ENCODE results near the gene C11orf86. TPM values are rescaled to one million over a fixed set of nuclear protein-coding genes. Genes with fewer than 3 reads are reported as not detected.
"Not testable (repeated sequence)": the region's sequence is repeated elsewhere in the genome, so short reads cannot be mapped to it uniquely, and the experiment has no call there.

The C11orf86 gene
- polyA plus RNA-seq, 3 donors from 2014 or later: not detected

- peaks cover 7% of the 10 kb centered on the region in 2 donors for H3K4me1 Mint-ChIP-seq
- no peak for DNase-seq
- no peaks in the 10 kb centered on the region for H3K36me3 Mint-ChIP-seq
- H3K9me3 Mint-ChIP-seq: no peaks in the 10 kb centered on the region
- no peak overlapping the region for H3K4me3 Mint-ChIP-seq
- peaks cover 4 to 9% (median 6%) of the 10 kb centered on the region in 3 donors for H3K27me3 Mint-ChIP-seq (ENCODE audit: low read depth in 3 of 3)
- H3K27ac Mint-ChIP-seq: no peak overlapping the region
Observed at GRCh38 chr11:66987924-66988637, 13.0 kb downstream of the C11orf86 start.

GRCh38 chr11:66988741-66989140 is 13.6 kb downstream of the C11orf86 start:
- H3K9me3 Mint-ChIP-seq, H3K4me1 Mint-ChIP-seq, H3K4me3 Mint-ChIP-seq, DNase-seq, H3K27ac Mint-ChIP-seq, H3K36me3 Mint-ChIP-seq: not testable (repeated sequence)
- peaks cover 0 to 11% (median 6%) of the 10 kb centered on the region in 3 donors for H3K27me3 Mint-ChIP-seq (ENCODE audit: low read depth in 3 of 3)

DNA sequence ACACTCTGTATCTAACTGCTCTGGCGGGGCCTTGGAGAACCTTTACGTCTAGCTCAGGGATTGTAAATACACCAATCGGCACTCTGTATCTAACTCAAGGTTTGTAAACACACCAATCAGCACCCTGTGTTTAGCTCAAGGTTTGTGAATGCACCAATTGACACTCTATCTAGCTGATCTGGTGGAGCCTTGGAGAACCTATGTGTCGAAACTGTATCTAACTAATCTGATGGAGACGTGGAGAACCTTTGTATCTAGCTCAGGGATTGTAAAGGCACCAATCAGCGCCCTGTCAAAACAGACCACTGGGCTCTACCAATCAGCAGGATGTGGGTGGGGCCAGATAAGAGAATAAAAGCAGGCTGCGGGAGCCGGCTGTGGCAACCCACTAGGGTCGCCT is 14.3 kb downstream of the C11orf86 start:
- DNase-seq, H3K4me1 Mint-ChIP-seq: not testable (repeated sequence)
- H3K27me3 Mint-ChIP-seq (ENCODE audit: low read depth in 3 of 3): peaks cover 0 to 11% (median 6%) of the 10 kb centered on the region in 3 donors

GRCh38 chr11:66992041-66992440 is 16.9 kb downstream of the C11orf86 start:
- Mint-ChIP-seq H3K9me3 (no peaks in the 10 kb centered on the region), H3K36me3 (no peaks in the 10 kb centered on the region), H3K27ac (no peak overlapping the region), H3K4me1 (peaks cover 7% of the 10 kb centered on the region in 2 donors), H3K27me3 (ENCODE audit: low read depth in 3 of 3) (peaks cover 5 to 9% (median 6%) of the 10 kb centered on the region in 3 donors), H3K4me3 (no peak overlapping the region)
- DNase-seq: no peak

More for the DNA sequence above, 14.3 kb downstream of the C11orf86 start:
- not testable (repeated sequence) for H3K27ac Mint-ChIP-seq, H3K36me3 Mint-ChIP-seq, H3K9me3 Mint-ChIP-seq, H3K4me3 Mint-ChIP-seq

- Mint-ChIP-seq H3K4me3 (no peak overlapping the region), H3K27ac (no peak overlapping the region), H3K27me3 (ENCODE audit: low read depth in 3 of 3) (peaks cover 5 to 13% (median 8%) of the 10 kb centered on the region in 3 donors), H3K4me1 (no peaks in the 10 kb centered on the region), H3K36me3 (no peaks in the 10 kb centered on the region), H3K9me3 (no peaks in the 10 kb centered on the region)
- DNase-seq: no peak
Observed at GRCh38 chr11:66996609-66997273, 21.6 kb downstream of the C11orf86 start.

DNA sequence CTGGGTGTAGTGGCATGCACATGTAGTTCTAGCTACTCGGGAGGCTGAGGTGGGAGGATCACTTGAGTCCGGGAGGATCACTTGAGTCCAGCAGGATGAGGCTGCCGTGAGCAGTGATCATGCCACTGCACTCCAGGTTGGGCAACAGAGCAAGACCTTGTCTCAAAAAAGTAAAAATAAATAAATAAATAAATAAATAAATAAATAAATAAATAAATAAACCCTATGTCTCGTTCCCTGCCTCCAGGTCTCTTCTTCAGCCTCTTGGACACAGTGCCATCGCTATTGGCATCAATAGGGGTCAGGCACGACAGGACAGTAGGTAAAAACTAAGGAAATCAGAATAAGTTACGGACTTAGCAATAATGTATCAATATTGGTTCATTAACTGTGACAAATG is 24.5 kb downstream of the C11orf86 start:
- Mint-ChIP-seq H3K4me1 (no peaks in the 10 kb centered on the region), H3K27me3 (ENCODE audit: low read depth in 3 of 3) (peaks cover 2 to 8% (median 8%) of the 10 kb centered on the region in 3 donors), H3K9me3 (no peaks in the 10 kb centered on the region), H3K4me3 (no peak overlapping the region), H3K36me3 (no peaks in the 10 kb centered on the region), H3K27ac (no peak overlapping the region)
- no peak for DNase-seq

- DNase-seq: no peak
- H3K36me3 Mint-ChIP-seq: no peaks in the 10 kb centered on the region
- no peak overlapping the region for H3K4me3 Mint-ChIP-seq
- peaks cover 2 to 8% (median 5%) of the 10 kb centered on the region in 3 donors for H3K27me3 Mint-ChIP-seq (ENCODE audit: low read depth in 3 of 3)
- no peaks in the 10 kb centered on the region for H3K4me1 Mint-ChIP-seq
- H3K9me3 Mint-ChIP-seq: no peaks in the 10 kb centered on the region
- no peak overlapping the region for H3K27ac Mint-ChIP-seq
Observed at GRCh38 chr11:67001332-67001731, 26.2 kb downstream of the C11orf86 start.

- DNase-seq: no peak
- Mint-ChIP-seq H3K27me3 (ENCODE audit: low read depth in 3 of 3) (peaks cover 2 to 5% (median 3%) of the 10 kb centered on the region in 3 donors), H3K27ac (no peak overlapping the region), H3K36me3 (no peaks in the 10 kb centered on the region), H3K4me1 (no peaks in the 10 kb centered on the region), H3K4me3 (no peak overlapping the region), H3K9me3 (no peaks in the 10 kb centered on the region)
Observed at GRCh38 chr11:67002297-67002913, 27.3 kb downstream of the C11orf86 start.

- DNase-seq: no peak
- Mint-ChIP-seq H3K27me3 (ENCODE audit: low read depth in 3 of 3) (peaks cover 2 to 3% (median 2%) of the 10 kb centered on the region in 3 donors), H3K4me1 (no peaks in the 10 kb centered on the region), H3K9me3 (no peaks in the 10 kb centered on the region), H3K4me3 (no peak overlapping the region), H3K27ac (no peak overlapping the region), H3K36me3 (no peaks in the 10 kb centered on the region)
Observed at GRCh38 chr11:67002921-67003411, 27.9 kb downstream of the C11orf86 start.

GRCh38 chr11:67005200-67005599 is 30.1 kb downstream of the C11orf86 start:
- not testable (repeated sequence) for H3K9me3 Mint-ChIP-seq; H3K4me3 Mint-ChIP-seq; H3K36me3 Mint-ChIP-seq; DNase-seq; H3K27me3 Mint-ChIP-seq (ENCODE audit: low read depth in 3 of 3); H3K27ac Mint-ChIP-seq; H3K4me1 Mint-ChIP-seq

- Mint-ChIP-seq H3K27me3 (ENCODE audit: low read depth in 3 of 3) (peaks cover 0 to 4% (median 0%) of the 10 kb centered on the region in 3 donors), H3K36me3 (no peaks in the 10 kb centered on the region), H3K4me3 (no peak overlapping the region), H3K4me1 (no peaks in the 10 kb centered on the region), H3K27ac (no peak overlapping the region), H3K9me3 (no peaks in the 10 kb centered on the region)
- DNase-seq: no peak
Observed at GRCh38 chr11:67006029-67006884, 31.2 kb downstream of the C11orf86 start.

DNA sequence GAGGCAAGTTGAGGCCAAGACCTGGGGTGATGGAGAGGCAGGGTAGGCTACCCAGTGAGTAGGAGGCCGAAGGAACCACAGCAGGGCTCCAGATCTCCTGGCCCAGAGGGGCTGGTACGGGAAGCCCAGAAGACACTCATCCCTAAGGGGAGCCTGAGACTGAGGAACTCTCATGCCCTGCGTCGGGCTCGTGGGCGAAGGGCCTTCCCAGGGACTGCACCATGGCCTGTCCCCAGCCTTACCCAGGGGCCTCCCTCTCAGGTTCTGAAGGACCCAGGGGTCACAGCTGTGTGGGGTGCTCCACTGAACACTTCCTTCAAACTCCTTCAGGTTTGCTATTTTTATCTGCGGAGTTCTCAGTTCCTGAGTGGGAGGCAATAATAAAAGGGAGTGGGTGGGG is 32.0 kb downstream of the C11orf86 start:
- DNase-seq: no peak
- H3K9me3 Mint-ChIP-seq: no peaks in the 10 kb centered on the region
- no peak overlapping the region for H3K4me3 Mint-ChIP-seq
- peaks cover 0 to 4% (median 0%) of the 10 kb centered on the region in 3 donors for H3K27me3 Mint-ChIP-seq (ENCODE audit: low read depth in 3 of 3)
- no peaks in the 10 kb centered on the region for H3K4me1 Mint-ChIP-seq
- H3K36me3 Mint-ChIP-seq: no peaks in the 10 kb centered on the region
- H3K27ac Mint-ChIP-seq: no peak overlapping the region

- Mint-ChIP-seq H3K4me1 (no peaks in the 10 kb centered on the region), H3K27ac (no peak overlapping the region), H3K4me3 (no peak overlapping the region), H3K27me3 (ENCODE audit: low read depth in 3 of 3) (peaks cover 0 to 8% (median 2%) of the 10 kb centered on the region in 3 donors), H3K36me3 (no peaks in the 10 kb centered on the region), H3K9me3 (no peaks in the 10 kb centered on the region)
- no peak for DNase-seq
Observed at GRCh38 chr11:67010296-67010905, 35.3 kb downstream of the C11orf86 start.
